GM18867 (cell line): ENCODE measurements around the gene TNNT1.
"Not testable (repeated sequence)": the region's sequence is repeated elsewhere in the genome, so short reads cannot be mapped to it uniquely, and the experiment has no call there.

Source experiments
- ATAC-seq: cut with Tn5 transposase; IDR thresholded peaks from one replicate; pipeline ENCODE4 v1.9.1; 2021; ENCODE audit warnings: mild to moderate bottlenecking, moderate library complexity; ENCODE audit not compliant: unreplicated experiment

The TNNT1 gene, protein sequence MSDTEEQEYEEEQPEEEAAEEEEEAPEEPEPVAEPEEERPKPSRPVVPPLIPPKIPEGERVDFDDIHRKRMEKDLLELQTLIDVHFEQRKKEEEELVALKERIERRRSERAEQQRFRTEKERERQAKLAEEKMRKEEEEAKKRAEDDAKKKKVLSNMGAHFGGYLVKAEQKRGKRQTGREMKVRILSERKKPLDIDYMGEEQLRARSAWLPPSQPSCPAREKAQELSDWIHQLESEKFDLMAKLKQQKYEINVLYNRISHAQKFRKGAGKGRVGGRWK

DNA sequence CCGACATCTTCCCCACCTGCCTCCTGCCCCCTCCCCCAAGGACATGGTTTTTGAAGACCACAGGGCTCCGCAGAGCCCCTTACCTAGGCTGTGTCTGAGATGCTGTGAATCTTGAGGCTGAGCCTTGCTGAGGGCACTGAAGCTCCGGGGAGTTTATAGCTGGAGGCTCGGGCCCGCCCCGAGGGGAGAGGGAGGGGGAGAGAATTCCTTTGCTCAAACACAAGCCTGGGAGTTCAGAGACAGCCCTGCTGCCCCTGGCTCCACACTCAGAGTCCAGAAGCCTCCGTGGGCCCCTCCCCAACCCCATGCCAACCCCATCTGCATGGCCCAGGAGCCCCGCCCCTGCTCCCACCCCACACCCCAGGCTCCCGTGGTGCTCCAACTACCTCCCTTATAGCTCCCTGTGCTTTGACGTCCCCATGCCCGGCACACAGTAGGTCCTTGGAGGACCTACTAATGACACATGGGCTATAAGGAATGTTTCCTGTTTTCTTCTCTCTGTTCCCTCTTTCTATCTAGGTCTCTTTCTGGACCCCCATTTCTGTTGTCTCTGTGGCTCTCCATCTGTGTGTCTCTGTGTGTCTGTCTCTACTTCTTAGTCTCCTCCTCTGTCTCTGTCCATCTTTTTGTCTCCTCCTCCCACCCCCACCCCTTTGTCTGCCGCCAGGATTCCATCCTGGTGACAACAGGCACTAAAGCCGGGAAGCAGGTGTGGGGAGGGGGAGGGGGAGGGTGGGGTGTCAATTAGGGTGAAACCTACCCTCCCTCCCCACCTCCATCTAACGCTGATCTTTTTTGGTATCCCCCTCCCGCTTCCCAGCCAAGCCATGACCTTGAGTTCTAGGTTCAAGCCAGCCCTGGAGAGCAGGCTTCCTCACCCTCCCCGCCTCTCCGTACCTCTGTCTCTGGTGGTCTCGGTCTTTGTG is at the start of gene TNNT1:
TSS of gene TNNT1 (minus strand) at position 129 of the 926 bp plus-strand sequence. CDS start 2,049 bp downstream, outside the sequence.
- ATAC-seq = no peak

DNA sequence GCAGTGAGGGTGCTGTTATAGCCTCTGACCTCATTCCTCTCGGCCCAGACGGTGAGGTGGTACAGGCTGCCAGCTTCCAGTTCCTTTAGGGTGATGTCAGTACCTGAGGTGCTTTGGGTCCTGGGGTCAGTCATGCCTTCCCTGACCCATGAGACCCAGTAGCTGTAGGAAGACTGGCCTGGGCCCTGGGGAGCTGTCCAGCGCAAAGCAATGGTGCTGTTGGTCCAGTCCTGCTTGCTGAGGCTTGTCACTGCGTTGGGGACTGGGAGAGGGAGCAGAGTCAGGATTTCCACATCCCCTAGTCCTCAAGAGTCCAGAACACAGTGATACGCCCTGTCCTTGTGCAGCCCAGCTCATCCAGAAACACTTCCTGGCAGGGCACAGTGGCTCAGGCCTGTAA is 49.6 kb upstream of the TNNT1 start:
- no peak for ATAC-seq

DNA sequence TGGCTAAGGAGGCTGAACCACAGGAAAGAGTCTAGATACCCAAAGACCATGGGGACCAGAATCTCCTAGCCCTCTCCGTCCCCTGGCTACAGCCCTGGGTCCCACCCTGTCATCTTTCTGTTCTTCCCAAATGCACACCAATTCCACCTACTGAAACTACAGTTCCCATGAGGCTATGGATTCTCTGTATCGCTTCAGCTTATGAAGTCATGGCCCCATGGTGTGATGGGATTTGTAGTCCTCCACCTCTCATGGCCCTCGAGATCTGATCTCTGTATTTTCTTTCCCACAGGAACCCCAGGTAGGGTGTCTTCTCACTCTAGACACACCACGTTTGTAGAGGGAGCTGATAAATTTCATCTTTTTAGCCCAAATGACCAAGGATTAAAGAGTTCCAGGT is 48.5 kb upstream of the TNNT1 start:
- ATAC-seq = no peak

DNA sequence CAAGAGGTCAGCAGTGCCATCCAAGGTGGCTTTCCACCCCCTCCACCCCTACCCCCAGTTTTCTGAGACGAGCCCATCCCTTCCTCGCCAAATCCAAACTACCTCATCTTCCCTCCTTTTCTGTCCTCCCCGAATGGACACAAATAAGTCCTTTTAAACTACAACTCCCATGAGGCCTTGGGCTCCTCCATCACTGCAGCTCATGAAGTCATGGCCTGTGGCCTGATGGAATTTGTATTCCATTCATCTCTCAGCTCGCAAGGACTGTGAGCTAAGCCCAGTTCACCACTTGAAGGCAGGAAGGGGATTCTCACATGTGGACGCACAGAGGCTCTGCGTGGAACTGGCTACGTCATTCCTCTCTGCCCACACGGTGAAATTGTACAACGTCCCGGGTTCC is 47.8 kb upstream of the TNNT1 start:
- no peak for ATAC-seq

DNA sequence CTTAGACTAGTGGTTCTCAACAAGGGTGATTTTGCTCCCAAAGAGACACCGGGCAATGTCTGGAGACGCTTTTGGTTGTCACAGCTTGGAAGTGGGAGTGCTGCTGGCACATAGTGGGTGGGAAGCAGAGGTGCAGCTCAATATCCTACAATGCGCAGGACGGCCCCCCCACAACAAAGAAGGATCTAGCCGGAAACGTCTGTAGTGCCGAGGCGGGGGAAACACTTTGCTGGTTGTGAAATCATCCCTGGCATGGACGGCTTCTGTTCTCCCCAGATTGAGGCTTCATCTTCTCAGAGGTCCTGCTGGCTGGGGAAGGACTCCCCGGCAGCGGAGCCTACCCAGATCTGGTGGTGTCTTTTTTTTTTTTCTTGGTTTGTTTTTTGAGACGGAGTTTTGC is 44.5 kb upstream of the TNNT1 start:
- ATAC-seq = no peak

DNA sequence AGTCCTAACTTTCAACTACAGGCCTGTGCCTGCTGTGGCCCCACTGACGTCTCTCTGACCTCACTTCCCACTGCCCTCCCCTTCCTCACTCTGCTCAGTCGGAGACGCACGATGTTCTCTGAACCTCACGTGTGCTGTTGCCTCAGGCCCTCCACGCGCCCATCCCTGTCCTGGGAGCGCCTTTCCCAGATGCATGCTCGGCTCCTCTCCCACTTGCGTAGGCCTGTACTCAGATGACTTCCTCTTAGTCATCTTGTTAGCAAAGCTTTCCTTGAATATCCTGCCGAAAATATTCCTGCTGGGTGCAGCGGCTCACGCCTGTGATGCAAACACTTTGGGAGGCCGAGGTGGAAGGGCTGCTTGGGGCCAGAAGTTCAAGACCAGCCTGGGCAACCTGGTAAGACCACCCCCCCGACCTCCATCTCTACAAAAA is 40.4 kb upstream of the TNNT1 start:
- no peak for ATAC-seq

DNA sequence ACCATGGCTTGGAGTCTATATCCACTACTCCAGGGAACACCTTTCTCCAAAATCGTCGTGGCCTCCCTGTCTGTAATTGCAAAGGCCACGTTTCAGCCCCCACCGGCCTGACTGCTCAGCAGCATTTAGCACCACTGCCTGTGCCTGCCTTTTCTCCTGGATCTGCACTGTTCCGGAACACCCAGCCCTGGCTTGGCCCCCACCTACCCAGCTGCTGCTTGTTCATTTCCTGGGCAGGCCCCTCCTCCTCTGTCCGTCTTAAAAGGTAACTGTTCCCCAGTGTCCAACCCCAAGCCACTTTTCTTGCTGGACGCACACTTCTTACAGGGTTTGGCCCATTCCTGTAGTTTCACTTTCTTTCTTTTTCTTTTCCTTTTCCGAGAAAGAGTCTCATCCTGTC is 39.6 kb upstream of the TNNT1 start:
- ATAC-seq = no peak

DNA sequence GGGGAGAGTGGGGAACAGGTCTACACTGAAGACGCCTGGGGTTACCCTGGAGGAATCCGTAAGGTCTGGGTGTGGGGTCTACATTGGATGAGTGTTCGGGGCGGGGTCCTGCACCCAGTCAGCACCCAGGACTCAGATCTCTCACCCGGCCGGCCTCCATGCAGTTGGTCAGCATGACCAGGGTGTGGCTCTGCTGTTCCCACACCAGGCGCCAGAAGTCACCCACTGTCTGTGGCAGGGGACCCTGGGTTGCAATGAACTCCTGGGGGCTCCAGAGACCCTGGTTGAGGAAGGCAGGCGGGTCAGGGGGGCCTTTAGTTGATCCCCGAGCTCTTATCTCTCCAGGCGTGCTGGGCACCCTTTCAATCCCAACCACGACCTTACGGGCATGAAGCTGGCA is 37.1 kb upstream of the TNNT1 start:
- no peak for ATAC-seq

DNA sequence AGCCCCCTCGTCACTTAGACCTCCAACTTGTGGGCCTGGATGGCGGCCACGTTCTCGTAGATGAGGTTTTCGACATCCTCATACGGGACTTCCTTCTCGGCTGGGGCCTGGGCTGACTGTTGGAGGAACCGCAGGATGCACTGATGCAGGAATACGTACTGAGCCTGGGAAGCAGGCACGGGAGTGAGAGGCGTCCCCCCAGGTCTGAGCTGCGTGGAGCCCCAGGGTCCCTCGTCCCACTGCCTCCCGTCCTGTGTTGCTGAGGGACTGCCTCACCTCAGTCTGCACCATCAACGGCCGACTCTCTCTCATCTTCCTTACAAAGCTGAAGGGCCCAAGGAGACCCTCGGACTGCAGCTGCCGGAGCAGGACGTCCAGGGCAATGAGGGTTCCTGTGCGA is 32.7 kb upstream of the TNNT1 start:
- ATAC-seq = no peak

DNA sequence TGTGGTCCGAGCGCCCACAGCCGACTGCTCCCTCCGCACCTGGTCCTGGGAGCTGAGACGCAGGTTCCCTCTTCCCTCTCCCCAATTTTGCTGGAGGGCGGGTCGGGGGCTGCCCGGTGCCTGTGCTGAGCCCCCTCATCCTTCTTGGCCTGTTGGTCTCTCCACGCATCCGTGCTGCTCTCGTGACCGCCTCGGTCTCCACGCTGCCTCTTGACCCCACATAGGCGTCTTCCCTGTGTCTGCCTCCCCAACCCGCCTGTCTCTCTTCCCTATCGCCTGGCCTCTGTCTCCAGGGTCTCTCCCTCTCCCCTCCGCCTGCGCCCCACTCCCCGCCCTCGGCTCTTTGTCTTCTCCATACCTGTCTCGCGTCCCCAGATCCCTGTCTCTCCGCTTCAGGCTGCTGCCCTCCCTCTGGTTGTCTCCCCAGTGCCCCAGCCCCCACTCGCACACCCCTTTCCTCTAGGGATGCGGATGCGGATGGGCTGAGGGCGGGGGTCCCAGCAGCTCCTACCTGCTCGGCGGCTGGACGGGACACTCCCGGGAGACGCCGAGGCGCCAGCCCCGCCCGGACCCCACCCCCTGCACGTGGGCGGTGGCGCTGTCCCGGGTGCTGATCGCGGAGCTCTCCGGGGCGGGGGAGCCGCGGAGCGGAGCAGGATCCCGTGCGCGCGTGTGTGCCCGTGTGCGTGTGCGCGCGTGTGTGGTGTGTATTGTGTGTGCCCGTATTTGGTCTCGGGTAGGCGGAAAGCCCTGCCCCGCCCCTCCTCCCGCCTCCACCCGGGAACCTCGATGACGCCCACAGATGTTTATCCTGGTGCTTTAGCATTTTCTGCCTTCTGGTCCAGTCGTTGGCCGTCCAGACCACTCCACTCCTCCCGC is 30.8 kb upstream of the TNNT1 start, which contains the start of gene SYT5:
TSS of gene SYT5 (minus strand) at position 684 of the 879 bp plus-strand sequence. CDS start 1,248 bp downstream, outside the sequence.
- no peak for ATAC-seq

DNA sequence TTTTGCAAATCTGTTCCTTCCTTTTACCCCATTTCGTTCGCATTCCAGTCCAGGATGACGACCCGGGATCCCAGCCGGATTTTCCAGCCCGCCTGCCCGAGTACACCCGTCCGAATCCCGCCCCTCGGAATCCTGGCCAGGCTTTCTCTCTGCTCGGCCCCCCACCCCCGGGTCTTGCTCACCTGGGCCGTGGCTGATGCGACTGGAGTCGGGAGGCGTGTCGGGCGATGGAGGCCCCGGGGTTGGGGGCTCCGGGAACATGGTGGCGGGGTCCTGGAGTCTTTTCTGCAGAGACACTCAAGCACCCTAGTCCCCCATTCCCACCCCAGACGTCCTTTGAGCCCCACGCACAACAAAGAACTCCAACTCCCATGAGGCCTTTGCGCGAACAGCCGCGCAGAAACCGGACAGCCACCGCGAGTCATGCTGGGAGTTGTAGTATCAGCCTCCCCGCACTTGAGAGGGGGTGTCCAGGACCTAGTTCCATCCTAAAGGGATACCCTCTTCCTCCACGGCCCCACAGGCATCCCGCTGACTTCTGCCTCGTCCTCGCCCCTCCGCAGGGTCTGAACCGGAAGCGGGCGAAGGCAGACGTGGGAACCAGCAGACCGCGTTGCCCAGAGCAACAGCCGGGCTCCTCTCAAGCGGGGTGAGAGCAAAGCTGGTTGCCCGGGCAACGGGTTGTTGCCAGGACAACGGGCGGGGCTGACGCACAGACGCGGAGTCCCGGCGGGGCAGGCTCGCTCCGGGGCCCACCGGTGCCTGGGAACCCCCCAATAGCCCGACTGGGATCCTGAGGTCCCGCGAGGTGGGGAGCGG is 30.0 kb upstream of the TNNT1 start:
- peak; percentile 76 for ATAC-seq

DNA sequence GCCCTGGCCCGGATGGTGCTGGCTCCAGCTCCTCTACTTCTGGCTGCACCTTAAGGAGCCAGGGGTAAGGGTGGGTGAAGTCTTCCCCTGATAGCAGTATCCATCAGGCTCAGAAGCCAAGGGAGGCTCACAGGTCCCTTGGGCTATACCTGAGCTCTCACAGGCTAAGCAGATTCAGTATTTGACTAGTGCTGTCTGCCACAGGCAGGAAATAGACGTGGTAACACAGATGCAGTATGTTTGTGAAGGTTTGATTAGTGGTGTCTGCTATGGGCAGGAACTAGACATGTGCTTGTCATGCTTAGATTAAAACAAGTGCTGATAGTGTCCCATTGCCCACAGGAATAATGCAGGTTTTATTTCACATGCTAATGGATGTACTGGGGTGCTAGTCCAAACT is 27.1 kb upstream of the TNNT1 start:
- ATAC-seq = no peak

DNA sequence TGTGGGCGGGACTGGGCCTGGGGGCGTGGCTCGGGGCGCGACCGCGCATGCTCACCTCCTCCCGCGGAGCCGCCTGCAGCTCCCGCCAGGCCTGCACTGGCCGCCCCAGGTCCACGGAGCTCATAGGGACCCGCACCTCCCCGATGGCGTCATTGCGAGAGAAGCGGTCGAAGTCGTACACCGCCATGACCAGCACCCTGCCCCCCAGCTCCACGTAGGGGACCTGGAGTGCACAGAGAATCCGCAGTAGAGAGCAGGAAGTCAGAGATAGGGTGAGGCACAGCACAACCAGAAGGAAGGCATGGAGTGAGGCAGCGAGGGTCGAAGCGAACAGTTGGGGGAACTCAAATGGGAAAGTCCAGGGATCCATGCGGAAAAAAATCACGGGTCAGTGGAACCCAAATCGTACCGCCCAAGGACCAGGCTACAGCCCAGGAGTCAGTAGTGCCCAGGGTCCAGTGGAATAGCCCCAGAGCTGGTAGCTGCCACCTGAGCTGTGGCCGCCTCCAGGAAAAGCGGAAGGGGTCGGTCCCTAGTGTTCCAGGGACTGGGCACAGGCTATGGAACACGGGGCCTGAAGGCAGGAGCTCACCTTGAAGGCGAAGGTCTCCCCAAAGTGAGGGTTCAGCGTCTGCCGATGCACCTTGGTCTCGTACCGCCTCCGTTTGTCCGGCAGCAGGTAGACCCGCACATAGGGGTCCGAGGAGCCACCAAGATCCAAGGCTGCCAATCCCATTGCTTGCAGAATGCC is 26.3 kb upstream of the TNNT1 start:
- ATAC-seq = no peak

DNA sequence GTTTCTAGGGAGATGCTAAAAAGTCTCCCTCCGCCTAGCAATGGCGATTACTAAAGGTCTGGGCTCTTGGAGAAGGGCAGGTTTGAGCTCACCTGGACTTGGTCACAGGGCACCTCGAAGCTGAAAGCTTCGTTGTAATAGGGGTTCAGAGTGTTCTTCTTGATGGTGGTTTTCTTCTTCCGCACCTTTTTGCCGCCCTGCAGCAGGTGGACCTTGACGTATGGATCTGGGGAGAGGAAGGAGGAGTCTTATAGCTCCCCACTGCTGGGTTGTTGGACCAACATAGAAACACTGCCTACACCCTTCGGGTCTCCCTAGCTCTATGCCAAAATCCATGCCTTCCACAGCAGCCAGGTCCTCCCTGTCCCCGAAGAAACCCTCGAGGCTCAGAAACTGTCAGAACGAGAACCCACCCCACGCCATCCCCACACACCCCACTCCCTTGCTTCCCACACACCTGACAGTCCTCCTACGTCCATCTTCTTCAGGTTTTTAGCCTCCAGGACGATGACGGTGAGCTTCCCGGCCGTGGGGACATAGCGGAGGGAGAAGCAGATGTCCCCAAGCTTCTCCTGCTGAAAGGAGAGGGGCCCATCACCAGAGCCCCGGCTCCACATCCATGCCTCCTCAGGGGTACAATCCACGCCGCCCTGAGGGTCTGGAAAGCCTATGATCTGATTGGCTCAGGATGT is 25.6 kb upstream of the TNNT1 start:
- ATAC-seq = no peak

DNA sequence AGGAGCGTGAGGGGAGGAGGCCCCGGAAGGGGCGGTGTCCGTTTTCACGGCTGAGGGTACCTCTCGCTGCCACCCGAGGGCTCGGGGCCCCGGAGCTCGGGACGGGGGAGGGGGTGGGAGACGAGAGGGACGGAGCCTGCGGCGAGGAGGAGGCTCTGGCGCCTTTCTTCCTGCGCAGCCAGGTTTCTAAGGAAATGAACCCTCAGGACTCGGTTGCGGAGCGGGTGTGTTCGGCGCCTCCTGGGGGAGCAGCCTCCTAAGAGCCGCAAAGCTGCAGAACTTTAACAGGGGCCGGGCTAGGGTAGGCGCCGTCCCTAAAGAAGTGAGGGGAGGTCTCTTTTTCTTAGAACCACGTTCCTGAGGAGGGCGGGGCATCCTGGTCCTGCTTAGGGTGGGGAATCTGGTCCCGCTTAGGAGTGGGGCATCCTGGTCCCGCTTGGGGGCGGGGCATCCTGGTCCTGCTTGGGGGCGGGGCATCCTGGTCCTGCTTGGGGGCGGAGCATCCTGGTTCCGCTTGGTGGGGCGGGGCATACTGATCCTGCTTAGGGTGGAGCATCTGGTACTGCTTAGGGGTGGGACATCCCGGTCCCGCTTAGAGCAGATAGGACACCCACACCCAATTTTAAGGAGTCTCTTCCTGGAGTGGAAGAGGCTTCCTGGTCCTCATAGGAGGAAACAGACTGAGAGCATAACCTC is 24.9 kb upstream of the TNNT1 start:
- ATAC-seq = no peak

DNA sequence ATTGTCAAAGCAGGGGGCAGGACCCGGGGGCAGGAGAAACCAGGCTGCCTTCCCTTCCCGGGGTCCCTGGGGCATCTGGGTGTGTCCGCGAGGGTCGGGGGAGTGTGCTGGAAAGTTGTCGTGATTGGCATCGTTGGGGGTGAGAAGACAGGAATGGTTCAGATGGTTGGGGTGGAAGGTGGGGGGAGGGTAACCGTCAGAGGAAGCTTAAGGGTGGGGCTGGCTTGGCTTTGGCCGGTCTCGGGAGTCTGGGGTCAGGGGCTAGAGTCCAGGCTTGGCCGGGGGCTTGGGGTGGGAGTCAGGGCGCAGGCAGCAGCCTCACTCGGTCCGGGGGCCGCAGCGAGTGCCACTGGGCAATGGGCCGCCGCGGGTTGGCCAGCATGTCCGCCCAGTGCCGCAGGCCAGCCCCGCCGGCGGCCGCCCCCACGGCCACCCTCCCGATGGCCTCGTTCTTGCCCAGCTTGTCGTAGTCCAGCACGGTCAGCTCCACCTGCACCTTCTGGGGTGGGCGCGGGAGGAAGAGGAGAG is 24.2 kb upstream of the TNNT1 start:
- ATAC-seq = no peak

DNA sequence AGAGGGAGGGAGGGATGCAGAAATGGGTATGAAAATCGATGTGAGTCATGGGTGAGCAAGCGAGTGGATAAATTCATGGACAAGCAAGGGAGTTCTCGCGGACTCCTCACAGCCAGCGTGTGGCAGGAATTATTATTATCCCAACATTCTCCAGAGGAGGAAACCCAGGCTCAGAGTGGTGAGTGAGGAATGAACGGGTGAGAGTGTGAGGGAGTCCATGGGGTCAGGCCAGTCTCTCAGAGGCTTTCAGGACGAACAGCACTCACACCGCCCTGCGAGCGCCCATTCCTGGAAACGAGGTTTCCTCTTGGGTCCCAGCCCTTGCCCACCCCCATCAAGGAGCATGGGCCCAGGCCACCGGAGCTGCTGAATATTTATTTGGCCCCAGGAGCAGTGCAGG is 23.7 kb upstream of the TNNT1 start:
- no peak for ATAC-seq

DNA sequence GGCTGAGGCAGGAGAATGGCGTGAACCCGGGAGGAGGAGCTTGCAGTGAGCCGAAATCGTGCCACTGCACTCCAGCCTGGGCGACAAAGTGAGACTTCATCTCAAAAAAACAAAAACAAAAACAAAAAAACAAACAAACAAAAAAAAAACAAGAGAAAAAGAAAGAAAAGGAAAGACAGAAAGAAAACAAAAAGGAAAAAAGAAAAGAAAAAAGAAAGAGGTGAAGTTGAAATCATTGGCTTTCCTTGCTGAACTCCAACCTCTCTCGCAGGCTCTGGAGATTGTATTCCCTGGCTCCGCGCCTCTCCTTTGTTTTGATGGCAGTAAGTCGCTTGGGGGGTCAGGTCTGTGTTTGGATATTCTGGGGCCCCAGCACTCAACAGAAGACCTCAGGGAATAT is 23.3 kb upstream of the TNNT1 start:
- ATAC-seq = not testable (repeated sequence)
